Panc1 (cell line): ENCODE results near the gene SPOCK1.

Experiments used
- CTCF ChIP-seq: fragments of 450-650 bp; IDR thresholded peaks from 2 replicates; pipeline ENCODE4 v1.5.1; 2017; ENCODE audit warnings: mild to moderate bottlenecking
- POLR2AphosphoS5 ChIP-seq: IDR thresholded peaks from 2 replicates; pipeline ENCODE4 v1.6.1; 2012; ENCODE audit warnings: mild to moderate bottlenecking, low read depth, low read length, moderate library complexity
- REST ChIP-seq, 2 experiments: IDR thresholded peaks; 2 replicates each; pipeline ENCODE4 v1.6.1; 2011 to 2012; ENCODE audit warnings: low read depth in 2 of 2, control low read depth in 1 of 2, low read length in 1 of 2, mild to moderate bottlenecking in 1 of 2, moderate library complexity in 1 of 2; ENCODE audit not compliant: insufficient read depth in 1 of 2
- SIN3A ChIP-seq: IDR thresholded peaks from 2 replicates; pipeline ENCODE4 v1.6.1; 2012; ENCODE audit warnings: low read depth, mild to moderate bottlenecking, low read length, moderate library complexity, borderline replicate concordance; ENCODE audit not compliant: insufficient read depth
- TCF7L2 ChIP-seq: IDR thresholded peaks from 2 replicates; pipeline ENCODE4 v1.6.1; 2011; ENCODE audit warnings: mild to moderate bottlenecking, low read depth, low read length, inconsistent platforms

- TF ChIP-seq CTCF (no peak), REST (IDR thresholded peaks at IDR 0.05; ENCODE audit: insufficient read depth in 1 of 2, low read depth in 2 of 2, low read length in 1 of 2) (no peak), SIN3A (no peak), POLR2AphosphoS5 (no peak), TCF7L2 (no peak)
Observed at GRCh38 chr5:137336161-137336560, 163.0 kb downstream of the SPOCK1 start.
